Measurements from ENCODE around the gene DEF6.

Gene DEF6

GRCh38 chr6:35351422-35351821 lies 53.8 kb downstream of the DEF6 start:
- DNase-seq, result no peak

- DNase-seq, result no peak
Measured at GRCh38 chr6:35352735-35353134, 55.1 kb downstream of the DEF6 start.

- no peak for DNase-seq
Measured at GRCh38 chr6:35354361-35355135, 56.9 kb downstream of the DEF6 start.

- no peak for DNase-seq
Measured at GRCh38 chr6:35356391-35356790, 58.8 kb downstream of the DEF6 start.

GRCh38 chr6:35357677-35358076 lies 60.1 kb downstream of the DEF6 start:
- no peak for DNase-seq

GRCh38 chr6:35358086-35358485 lies 60.5 kb downstream of the DEF6 start:
- DNase-seq, result peak; percentile 22

GRCh38 chr6:35359346-35359743 lies 61.7 kb downstream of the DEF6 start:
- no peak for DNase-seq

- peak; percentile 53 for DNase-seq
Measured at GRCh38 chr6:35359744-35360348, 62.2 kb downstream of the DEF6 start.

- no peak for DNase-seq
Measured at GRCh38 chr6:35360349-35361138, 62.9 kb downstream of the DEF6 start.

- no peak for DNase-seq
Measured at GRCh38 chr6:35362200-35362599, 64.6 kb downstream of the DEF6 start.

GRCh38 chr6:35363293-35363750 lies 65.7 kb downstream of the DEF6 start:
- DNase-seq, result peak; percentile 68

- DNase-seq, result no peak
Measured at GRCh38 chr6:35365594-35366203, 68.1 kb downstream of the DEF6 start.

GRCh38 chr6:35366204-35366596 lies 68.6 kb downstream of the DEF6 start:
- DNase-seq, result no peak

- no peak for DNase-seq
Measured at GRCh38 chr6:35367646-35368037, 70.0 kb downstream of the DEF6 start.

GRCh38 chr6:35368038-35368887 lies 70.6 kb downstream of the DEF6 start:
- no peak for DNase-seq

- DNase-seq, result no peak
Measured at GRCh38 chr6:35370124-35370741, 72.6 kb downstream of the DEF6 start.

- no peak for DNase-seq
Measured at GRCh38 chr6:35370785-35371493, 73.3 kb downstream of the DEF6 start.

All from eye (tissue), 1 donor.